ENCODE results near the gene ADAMTS7. TPM values are rescaled to one million over a fixed set of nuclear protein-coding genes. Genes with fewer than 3 reads are reported as not detected.

Gene ADAMTS7
- total RNA-seq, 1 donor from 2014 or later, result 12.6 TPM

GRCh38 chr15:78717956-78718656 lies 93.2 kb downstream of the ADAMTS7 start:
- no peak for DNase-seq

GRCh38 chr15:78716651-78717050 lies 94.6 kb downstream of the ADAMTS7 start:
- no peak for DNase-seq

- DNase-seq, result peak; percentile 30
Measured at GRCh38 chr15:78715930-78716329, 95.3 kb downstream of the ADAMTS7 start.

- no peak for DNase-seq
Measured at GRCh38 chr15:78715434-78715833, 95.8 kb downstream of the ADAMTS7 start.

GRCh38 chr15:78714890-78715289 lies 96.4 kb downstream of the ADAMTS7 start:
- DNase-seq, result peak; percentile 16

DNA sequence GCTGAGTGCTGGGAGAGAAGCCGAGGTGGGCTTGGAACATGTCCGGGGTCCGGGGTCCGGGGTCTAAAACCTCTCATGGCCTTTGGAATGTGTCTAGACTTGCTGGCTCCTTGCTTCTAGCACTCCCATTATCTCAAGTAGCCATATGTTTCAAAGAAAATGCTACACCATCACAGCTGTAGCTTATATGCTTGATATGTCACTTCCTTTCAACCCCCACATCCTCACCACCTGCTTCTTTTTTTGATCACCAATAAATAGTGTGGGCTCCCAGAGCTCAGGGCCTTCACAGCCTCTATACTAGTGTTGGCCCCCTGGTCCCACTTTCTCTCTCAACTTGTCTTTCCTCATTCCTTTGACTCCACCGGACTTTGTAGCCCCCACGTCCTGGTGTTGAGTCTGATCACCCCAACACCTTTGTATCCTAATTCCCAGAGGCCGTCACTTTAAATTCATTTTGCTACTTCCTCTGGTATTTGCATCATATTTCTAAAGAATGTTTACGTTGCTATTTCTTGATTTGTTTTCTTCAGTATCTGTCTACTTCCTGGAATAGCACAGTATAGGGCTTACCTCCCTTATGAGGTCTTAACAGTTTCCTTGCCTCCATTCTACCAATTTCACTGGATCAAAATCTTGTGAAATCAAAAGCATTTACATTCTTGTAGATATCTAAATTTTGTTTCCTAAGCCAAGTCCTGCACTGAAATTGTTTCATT lies 98.3 kb downstream of the ADAMTS7 start:
- DNase-seq, result no peak

DNA sequence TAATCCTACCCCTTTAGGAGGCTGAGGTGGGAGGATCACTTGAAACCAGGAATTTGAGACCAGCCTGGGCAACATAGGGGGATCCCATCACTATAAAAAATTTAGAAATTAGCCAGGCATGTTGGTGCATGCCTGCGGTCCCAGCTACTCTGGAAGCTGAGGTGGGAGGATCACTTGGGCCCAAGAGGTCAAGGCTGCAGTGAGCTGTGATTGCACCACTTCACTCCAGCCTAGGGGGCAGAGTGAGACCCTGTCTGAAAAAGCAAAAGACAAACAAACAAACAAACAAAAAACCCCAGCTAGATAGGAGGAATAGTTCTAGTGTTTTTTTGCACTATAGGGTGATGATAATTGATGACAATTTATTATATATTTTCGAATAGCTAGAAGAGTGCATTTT lies 99.6 kb downstream of the ADAMTS7 start:
- no peak for DNase-seq

GRCh38 chr15:78709263-78709882 lies 101.9 kb downstream of the ADAMTS7 start:
- peak; percentile 60 for DNase-seq

Other genes with a start within 250 kb of the ADAMTS7 start
- 4.6 and 7.2 TPM in 2 replicates for gene CHRNA5, start 245.9 kb downstream of the ADAMTS7 start, total RNA-seq
- gene CHRNA3, start 190.5 kb downstream of the ADAMTS7 start, total RNA-seq, result not detected in 2 replicates
- not detected in 2 replicates for gene CHRNB4, start 170.3 kb downstream of the ADAMTS7 start, total RNA-seq
- gene MORF4L1, start 61.4 kb upstream of the ADAMTS7 start, total RNA-seq, result 410 and 468 TPM in 2 replicates
- 25.0 and 50.2 TPM in 2 replicates for gene CTSH, start 133.6 kb upstream of the ADAMTS7 start, total RNA-seq

All from dermis blood vessel endothelial cell (primary cell).